Endothelial cell (in vitro differentiated cells): ENCODE measurements around the gene IL20. TPM values are rescaled to one million over a fixed set of nuclear protein-coding genes. Genes with fewer than 3 reads are reported as not detected.
"Not testable (repeated sequence)": the region's sequence is repeated elsewhere in the genome, so short reads cannot be mapped to it uniquely, and the experiment has no call there.

ENCODE experiments used
- DNase-seq: peaks from one replicate; pipeline ENCODE4 v3.0.0; 2021; ENCODE audit warnings: low spot score
- H3K27ac Mint-ChIP-seq: one replicate; pipeline ENCODE4 v1.8.0; 2021; ENCODE audit warnings: mixed read lengths, inconsistent platforms; ENCODE audit not compliant: unreplicated experiment
- H3K27me3 Mint-ChIP-seq: one replicate; pipeline ENCODE4 v1.8.0; 2021; ENCODE audit warnings: mild to moderate bottlenecking, moderate library complexity, mixed read lengths, inconsistent platforms; ENCODE audit not compliant: unreplicated experiment
- H3K36me3 Mint-ChIP-seq: one replicate; pipeline ENCODE4 v1.8.0; 2021; ENCODE audit warnings: mild to moderate bottlenecking, low read depth, mixed read lengths, inconsistent platforms; ENCODE audit not compliant: unreplicated experiment
- H3K4me1 Mint-ChIP-seq: one replicate; pipeline ENCODE4 v1.8.0; 2021; ENCODE audit warnings: mild to moderate bottlenecking, mixed read lengths, inconsistent platforms; ENCODE audit not compliant: unreplicated experiment
- H3K4me3 Mint-ChIP-seq: one replicate; pipeline ENCODE4 v1.8.0; 2021; ENCODE audit warnings: mild to moderate bottlenecking, mixed read lengths, inconsistent platforms; ENCODE audit not compliant: unreplicated experiment
- H3K9me3 Mint-ChIP-seq: one replicate; pipeline ENCODE4 v1.8.0; 2021; ENCODE audit warnings: mixed read lengths, inconsistent platforms; ENCODE audit not compliant: unreplicated experiment
- CTCF ChIP-seq: fragments of 200-600 bp; sonication (generic); IDR thresholded peaks from one replicate; pipeline ENCODE4 v1.5.0; 2021; ENCODE audit warnings: antibody characterized with exemption; ENCODE audit not compliant: unreplicated experiment
- total RNA-seq: library from RNA; stranded (reverse); fragmentation: NEBNext Ultra II Directional; extraction: Animal tissue kit (Norgen Biotek cat#: 25700); gene quantifications from one replicate; pipeline ENCODE4 v1.2.1, GENCODE V29; 2021; ENCODE audit not compliant: unreplicated experiment

IL20 gene
- total RNA-seq, 1 donor from 2014 or later = not detected

GRCh38 chr1:206847337-206847834, 18.0 kb upstream of the IL20 start:
- no peaks in the 10 kb centered on the region for H3K4me1 Mint-ChIP-seq
- H3K4me3 Mint-ChIP-seq = no peak overlapping the region
- no peak for DNase-seq
- H3K27ac Mint-ChIP-seq = no peak overlapping the region
- H3K27me3 Mint-ChIP-seq = no peaks in the 10 kb centered on the region
- H3K9me3 Mint-ChIP-seq = no peaks in the 10 kb centered on the region
- H3K36me3 Mint-ChIP-seq = no peaks in the 10 kb centered on the region
- no peak for TF ChIP-seq CTCF

- no peaks in the 10 kb centered on the region for H3K4me1 Mint-ChIP-seq
- no peaks in the 10 kb centered on the region for H3K27me3 Mint-ChIP-seq
- no peak overlapping the region for H3K4me3 Mint-ChIP-seq
- no peaks in the 10 kb centered on the region for H3K9me3 Mint-ChIP-seq
- TF ChIP-seq CTCF = no peak
- DNase-seq = no peak
- H3K27ac Mint-ChIP-seq = no peak overlapping the region
- H3K36me3 Mint-ChIP-seq = no peaks in the 10 kb centered on the region
Observed at GRCh38 chr1:206847946-206848345, 17.5 kb upstream of the IL20 start.

- no peaks in the 10 kb centered on the region for H3K9me3 Mint-ChIP-seq
- no peaks in the 10 kb centered on the region for H3K4me1 Mint-ChIP-seq
- no peaks in the 10 kb centered on the region for H3K36me3 Mint-ChIP-seq
- H3K27ac Mint-ChIP-seq = no peak overlapping the region
- H3K4me3 Mint-ChIP-seq = no peak overlapping the region
- TF ChIP-seq CTCF = no peak
- DNase-seq = no peak
- peaks cover 3% of the 10 kb centered on the region for H3K27me3 Mint-ChIP-seq
Observed at GRCh38 chr1:206850401-206850800, 15.0 kb upstream of the IL20 start.

- H3K27me3 Mint-ChIP-seq = peaks cover 3% of the 10 kb centered on the region
- no peak for DNase-seq
- H3K27ac Mint-ChIP-seq = no peak overlapping the region
- no peak overlapping the region for H3K4me3 Mint-ChIP-seq
- no peak for TF ChIP-seq CTCF
- H3K36me3 Mint-ChIP-seq = no peaks in the 10 kb centered on the region
- no peaks in the 10 kb centered on the region for H3K9me3 Mint-ChIP-seq
- H3K4me1 Mint-ChIP-seq = no peaks in the 10 kb centered on the region
Observed at GRCh38 chr1:206851341-206852010, 13.9 kb upstream of the IL20 start.

- H3K9me3 Mint-ChIP-seq, H3K27ac Mint-ChIP-seq, H3K4me3 Mint-ChIP-seq, H3K36me3 Mint-ChIP-seq, H3K27me3 Mint-ChIP-seq, H3K4me1 Mint-ChIP-seq, DNase-seq: not testable (repeated sequence)
Observed at GRCh38 chr1:206852662-206853061, 12.8 kb upstream of the IL20 start.

- H3K9me3 Mint-ChIP-seq, H3K27me3 Mint-ChIP-seq, DNase-seq, H3K4me3 Mint-ChIP-seq, H3K27ac Mint-ChIP-seq, H3K36me3 Mint-ChIP-seq, H3K4me1 Mint-ChIP-seq: not testable (repeated sequence)
Observed at GRCh38 chr1:206853696-206854095, 11.7 kb upstream of the IL20 start.
